Epithelial cell of proximal tubule (primary cell): ENCODE data around the gene CYSTM1. TPM values are rescaled to one million over a fixed set of nuclear protein-coding genes. Genes with fewer than 3 reads are reported as not detected.

ENCODE experiments used
- DNase-seq: peaks from one replicate; pipeline ENCODE4 v3.0.0-alpha.2; 2011; ENCODE audit warnings: low read depth
- H3K4me3 ChIP-seq: 2 replicates; pipeline ENCODE4 v1.5.1; 2011; ENCODE audit warnings: low read depth, mild to moderate bottlenecking, low read length
- CTCF ChIP-seq: conservative IDR thresholded peaks from 2 replicates; pipeline ENCODE4 v1.5.1; 2012; ENCODE audit warnings: low read depth, mild to moderate bottlenecking, low read length
- total RNA-seq: library from RNA; depleted of rRNA; stranded (reverse); fragments of >200 nt; gene quantifications from 2 replicates; pipeline ENCODE4 v1.2.3, GENCODE V29; 2015

Gene CYSTM1
- total RNA-seq, 1 donor from 2014 or later = 161 TPM

- no peak for DNase-seq
- no peak for TF ChIP-seq CTCF
- no peak overlapping the region for H3K4me3 ChIP-seq
Observed at GRCh38 chr5:140234377-140234989, 59.5 kb downstream of the CYSTM1 start.

GRCh38 chr5:140235791-140236551, 61.0 kb downstream of the CYSTM1 start:
- TF ChIP-seq CTCF = no peak
- H3K4me3 ChIP-seq = no peak overlapping the region
- no peak for DNase-seq

GRCh38 chr5:140236891-140237598, 62.1 kb downstream of the CYSTM1 start:
- DNase-seq = no peak
- no peak for TF ChIP-seq CTCF
- H3K4me3 ChIP-seq = no peak overlapping the region

GRCh38 chr5:140238756-140239155, 63.8 kb downstream of the CYSTM1 start:
- H3K4me3 ChIP-seq = no peak overlapping the region
- DNase-seq = no peak
- TF ChIP-seq CTCF = no peak

GRCh38 chr5:140239461-140239860, 64.5 kb downstream of the CYSTM1 start:
- no peak for TF ChIP-seq CTCF

GRCh38 chr5:140239939-140240700, 65.1 kb downstream of the CYSTM1 start:
- H3K4me3 ChIP-seq = no peak overlapping the region
- TF ChIP-seq CTCF = peak; percentile 70
- DNase-seq = no peak

More at GRCh38 chr5:140239461-140239860, 64.5 kb downstream of the CYSTM1 start:
- no peak overlapping the region for H3K4me3 ChIP-seq
- DNase-seq = no peak
